ENCODE results near the gene RBAK.

DNA sequence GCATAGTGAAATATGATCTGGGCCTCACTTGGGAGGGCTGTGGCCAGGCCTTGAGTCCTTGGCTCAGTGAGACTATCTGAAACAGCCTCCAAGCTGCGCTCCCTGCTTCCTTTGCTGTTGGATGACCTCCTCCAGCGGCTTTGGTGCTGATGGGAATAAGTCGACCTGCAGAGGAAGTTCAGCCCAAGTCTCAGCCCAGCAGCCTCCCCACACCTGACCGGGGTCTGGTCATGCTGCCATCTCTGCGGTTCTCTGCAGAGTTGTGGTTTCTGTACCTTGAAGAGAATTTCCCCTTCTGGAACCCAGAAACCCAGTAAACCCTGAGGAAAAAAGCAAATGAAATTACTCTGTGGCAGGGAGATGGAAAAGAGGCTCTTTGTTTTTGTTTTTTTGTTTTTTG, 4.6 kb upstream of the RBAK start:
- no peak for TF ChIP-seq POLR2A (IDR thresholded peaks at IDR 0.05)
- TF ChIP-seq, protein P1, sequence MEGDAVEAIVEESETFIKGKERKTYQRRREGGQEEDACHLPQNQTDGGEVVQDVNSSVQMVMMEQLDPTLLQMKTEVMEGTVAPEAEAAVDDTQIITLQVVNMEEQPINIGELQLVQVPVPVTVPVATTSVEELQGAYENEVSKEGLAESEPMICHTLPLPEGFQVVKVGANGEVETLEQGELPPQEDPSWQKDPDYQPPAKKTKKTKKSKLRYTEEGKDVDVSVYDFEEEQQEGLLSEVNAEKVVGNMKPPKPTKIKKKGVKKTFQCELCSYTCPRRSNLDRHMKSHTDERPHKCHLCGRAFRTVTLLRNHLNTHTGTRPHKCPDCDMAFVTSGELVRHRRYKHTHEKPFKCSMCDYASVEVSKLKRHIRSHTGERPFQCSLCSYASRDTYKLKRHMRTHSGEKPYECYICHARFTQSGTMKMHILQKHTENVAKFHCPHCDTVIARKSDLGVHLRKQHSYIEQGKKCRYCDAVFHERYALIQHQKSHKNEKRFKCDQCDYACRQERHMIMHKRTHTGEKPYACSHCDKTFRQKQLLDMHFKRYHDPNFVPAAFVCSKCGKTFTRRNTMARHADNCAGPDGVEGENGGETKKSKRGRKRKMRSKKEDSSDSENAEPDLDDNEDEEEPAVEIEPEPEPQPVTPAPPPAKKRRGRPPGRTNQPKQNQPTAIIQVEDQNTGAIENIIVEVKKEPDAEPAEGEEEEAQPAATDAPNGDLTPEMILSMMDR (IDR thresholded peaks at IDR 0.05 in 4 of 5, conservative IDR thresholded peaks at IDR 0.05 in 1 of 5): no peak

Measured in gastrocnemius medialis (tissue), 4 donors.